PFSK-1 (cell line): ENCODE results near the gene PRPF8.

Experiments
- POLR2AphosphoS5 ChIP-seq: IDR thresholded peaks from 2 replicates; pipeline ENCODE4 v1.6.1; 2012; ENCODE audit warnings: low read depth, mild to moderate bottlenecking, control low read depth, low read length, moderate library complexity
- SIN3A ChIP-seq: IDR thresholded peaks from 2 replicates; pipeline ENCODE4 v1.6.1; 2012; ENCODE audit warnings: mild to moderate bottlenecking, low read length, moderate library complexity, borderline replicate concordance; ENCODE audit not compliant: insufficient read depth
- TAF1 ChIP-seq: IDR thresholded peaks from 2 replicates; pipeline ENCODE4 v1.6.1; 2012; ENCODE audit warnings: low read length, control low read depth, borderline replicate concordance; ENCODE audit not compliant: insufficient read depth

DNA sequence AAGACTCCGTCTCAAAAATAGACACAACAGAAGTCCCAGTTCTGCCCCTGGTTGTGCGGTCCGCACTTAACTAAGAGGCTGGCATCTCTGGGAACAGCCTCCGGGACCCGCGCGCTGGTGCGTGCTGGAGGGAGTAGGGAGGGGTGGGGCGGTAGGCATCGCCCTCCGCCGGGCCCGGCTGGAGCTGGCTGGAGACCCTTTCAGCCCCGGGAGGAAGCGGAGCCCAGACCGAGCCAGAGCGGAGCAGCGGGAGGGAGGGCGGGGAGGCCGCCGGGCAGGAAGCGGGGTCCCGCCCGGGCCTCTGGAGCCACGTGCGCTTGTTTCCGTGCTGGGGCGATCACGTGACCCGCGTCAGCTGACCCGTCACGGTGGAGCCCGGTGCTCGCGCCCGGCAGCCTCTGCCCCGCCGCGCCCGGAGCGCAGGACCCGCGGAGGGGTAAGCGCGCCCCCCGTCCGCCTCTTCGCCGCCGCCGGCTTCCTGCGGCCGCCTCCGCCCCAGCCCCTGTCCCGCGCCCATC, 39.7 kb upstream of the PRPF8 start, which contains the start of gene WDR81:
- TF ChIP-seq TAF1 (peak; percentile 35; the same call in 1 of the 2 replicates), SIN3A (peak; percentile 99; the same call in 1 of the 2 replicates), POLR2AphosphoS5 (0 out of 2 replicates have a peak, but pooled peaks have one; percentile 38)
